ENCODE results near the gene B3GALNT2.
A peak's percentile ranks its signal among the peaks of the same experiment; 100 is the strongest.
"Not testable (repeated sequence)": the region's sequence is repeated elsewhere in the genome, so short reads cannot be mapped to it uniquely, and the experiment has no call there.

The B3GALNT2 gene

DNA sequence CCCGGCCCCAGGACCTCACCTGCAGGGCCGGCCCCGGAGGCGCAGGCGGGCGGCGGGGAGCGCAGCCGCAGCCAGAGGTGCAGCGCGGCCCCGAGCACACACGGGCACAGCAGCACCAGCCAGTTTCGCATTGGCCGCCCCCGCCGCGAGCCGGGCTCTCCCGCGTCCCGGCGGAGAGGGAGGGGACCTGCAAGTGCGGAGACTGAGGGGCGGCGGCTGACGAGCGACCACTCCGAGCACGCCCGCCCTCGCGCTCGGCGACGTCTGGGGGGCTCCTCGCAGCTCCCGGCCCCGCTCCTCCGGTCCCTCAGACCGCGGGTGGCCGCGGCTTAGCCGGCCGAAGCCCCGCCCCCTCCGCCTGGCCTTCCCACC, at the start of gene B3GALNT2:
TSS of gene B3GALNT2 (minus strand) at position 331 of the 372 bp plus-strand sequence. CDS start at position 131, 200 bp downstream.
- no peak for DNase-seq

DNA sequence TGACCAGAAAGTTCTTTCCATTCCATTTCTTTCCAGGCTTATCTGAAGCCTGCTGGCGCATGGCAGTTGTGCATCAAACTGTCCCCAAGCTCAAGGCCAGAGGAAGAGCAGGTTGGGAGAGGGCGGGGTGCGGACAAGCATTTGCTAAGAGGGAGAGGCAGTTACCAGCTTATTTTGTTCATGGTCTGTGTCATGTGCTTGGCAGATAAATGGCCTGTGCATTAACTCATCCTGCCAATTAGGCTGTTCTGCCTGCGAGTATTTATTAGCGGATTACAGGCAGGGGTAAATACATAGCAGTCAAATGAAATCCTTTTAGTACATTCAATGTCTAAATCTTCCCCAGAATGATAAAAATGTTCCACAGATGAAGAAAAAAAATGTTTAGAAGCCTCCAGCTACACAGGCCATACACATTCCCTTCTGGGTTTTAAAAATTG, 48.9 kb upstream of the B3GALNT2 start:
- no peak for DNase-seq

DNA sequence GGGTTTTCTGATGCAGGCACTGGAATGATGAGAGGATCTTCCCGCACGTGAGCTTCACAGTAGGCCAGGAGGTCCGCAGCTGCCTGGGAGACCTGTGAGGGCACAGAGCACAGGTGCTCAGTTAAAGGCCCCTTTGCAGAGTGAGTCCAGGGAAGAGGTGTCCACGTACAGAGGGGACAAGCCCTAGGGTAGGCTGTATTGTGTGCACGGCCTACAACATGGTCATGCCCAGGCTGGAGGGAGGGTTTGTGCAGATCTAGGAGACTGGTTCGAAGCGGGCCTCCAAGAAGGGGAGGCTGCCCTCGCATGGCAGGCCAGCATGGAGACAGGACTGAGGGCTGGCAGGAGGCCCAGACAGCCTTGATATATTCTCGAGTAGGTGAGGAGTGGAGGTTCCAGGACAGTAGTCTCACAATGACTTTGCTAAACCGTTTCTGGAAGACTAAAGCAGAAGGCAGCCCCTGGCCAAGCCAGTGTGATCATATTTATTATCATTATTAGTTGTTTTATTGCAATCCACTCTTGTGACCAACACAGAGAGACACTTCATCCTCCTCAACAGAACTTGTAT, 48.0 kb upstream of the B3GALNT2 start:
- DNase-seq = no peak

DNA sequence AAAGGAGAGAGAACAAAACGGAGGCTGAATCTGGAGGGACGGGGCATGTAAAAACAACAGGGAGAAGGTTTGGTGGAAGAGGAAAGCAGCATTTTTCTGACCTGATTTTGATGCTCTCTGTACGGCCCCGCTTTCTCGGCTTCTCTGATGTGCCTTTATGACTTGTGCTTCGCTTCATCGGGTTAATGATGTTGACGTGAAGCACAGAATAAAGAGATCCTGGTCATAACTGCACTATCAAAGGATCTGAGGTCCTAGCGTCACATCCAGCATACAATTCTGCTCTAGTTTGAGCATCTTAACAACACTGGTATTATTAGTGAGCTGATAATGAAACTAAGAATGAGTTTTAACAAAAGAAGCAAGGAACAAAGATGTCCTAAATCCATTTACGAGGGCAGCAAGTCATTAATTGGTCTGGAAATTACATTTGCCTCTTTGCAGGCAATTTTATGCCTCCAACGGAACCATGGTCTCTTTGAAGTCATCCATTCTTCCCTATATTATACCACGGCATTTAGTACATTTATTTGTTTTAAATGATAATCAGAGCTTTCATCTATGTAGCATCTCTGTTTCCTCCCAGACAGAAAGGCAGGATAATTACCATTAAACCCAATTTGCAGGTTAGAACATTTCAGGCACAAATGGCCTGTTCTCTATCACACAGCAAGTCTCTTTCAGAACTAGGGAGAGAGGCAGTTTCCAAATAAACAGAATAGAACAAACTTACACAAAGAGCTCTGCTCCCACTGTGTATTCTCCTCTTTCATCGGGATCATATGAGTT, 45.3 kb upstream of the B3GALNT2 start:
- no peak for DNase-seq

DNA sequence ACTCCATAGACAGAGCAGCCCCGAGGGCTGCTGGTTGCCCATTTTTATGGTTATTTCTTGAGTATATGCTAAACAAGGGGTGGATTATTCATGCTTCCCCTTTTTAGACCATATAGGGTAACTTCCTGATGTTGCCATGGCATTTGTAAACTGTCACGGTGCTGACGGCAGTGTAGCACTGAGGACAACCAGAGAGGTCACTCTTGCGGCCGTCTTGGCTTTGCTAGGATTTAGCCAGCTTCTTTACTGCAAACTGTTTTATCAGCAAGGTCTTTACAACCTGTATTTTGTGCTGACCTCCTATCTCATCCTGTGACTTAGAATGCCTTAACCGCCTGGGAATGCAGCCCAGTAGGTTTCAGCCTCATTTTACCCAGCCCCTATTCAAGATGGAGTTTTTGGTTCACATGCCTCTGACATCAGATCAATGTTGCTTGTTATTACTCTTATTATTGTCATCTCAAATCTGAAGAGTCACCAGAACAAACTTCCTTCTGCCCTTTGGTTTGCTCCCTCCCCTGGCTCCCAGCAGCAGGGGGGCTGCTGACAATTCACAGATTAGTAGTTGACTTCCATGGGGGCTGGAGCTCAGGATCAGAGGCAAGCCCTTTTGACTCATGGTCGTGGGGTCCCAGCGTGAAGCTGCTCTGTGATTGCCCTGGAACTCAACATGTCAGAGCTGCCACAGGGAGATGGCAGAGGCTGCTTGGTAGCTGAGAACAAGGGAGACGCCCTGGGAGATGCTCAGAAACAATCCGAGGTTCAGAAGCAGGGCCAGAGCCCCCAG, 42.3 kb upstream of the B3GALNT2 start:
- DNase-seq = not testable (repeated sequence)

DNA sequence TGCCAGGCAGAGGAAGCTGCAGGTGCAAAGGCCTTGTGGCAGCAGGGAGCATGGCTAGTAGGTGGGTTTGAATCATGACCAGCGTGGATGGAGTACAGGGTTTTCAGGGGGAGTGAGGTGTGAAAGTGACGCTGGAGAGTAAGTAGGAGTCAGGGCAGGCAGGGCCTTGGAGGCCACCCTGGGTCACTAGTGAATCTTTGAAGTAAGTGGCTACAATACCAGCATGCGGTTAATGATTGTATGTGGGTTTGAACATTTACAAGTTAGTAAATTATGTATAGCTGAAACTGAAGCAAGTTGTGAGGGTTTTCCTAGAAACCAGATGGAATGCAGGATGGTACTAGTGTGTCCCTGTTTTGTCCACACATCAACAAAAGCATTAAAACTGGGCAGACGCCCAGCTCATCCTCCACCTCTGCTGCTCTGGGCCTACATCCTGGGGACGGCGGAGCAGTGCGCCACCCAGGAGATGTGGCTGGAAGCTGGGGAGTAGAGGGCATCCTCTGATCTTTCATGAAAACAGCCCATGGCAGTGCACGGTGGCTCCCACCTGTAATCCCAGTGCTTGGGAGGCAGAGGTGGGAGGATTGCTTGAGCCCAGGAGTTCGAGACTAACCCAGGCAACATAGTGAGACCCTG, 41.2 kb upstream of the B3GALNT2 start:
- no peak for DNase-seq

DNA sequence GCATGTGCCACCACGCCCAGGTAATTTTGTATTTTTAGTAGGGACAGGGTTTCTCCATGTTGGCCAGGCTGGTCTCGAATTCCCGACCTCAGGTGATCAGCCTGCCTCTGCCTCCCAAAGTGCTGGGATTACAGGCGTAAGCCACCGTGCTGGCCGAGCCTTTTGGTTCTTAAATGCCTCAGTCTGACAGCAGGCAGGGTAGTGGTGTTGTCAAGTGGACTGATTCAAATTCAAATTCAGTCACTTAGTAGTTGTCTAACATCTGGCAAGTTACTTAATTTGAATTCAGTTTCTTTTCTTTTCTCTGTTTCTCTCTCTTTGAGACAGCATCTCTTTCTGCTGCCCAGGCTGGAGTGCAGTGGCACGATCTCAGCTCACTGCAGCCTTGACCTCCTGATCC, 38.6 kb upstream of the B3GALNT2 start:
- DNase-seq = not testable (repeated sequence)

DNA sequence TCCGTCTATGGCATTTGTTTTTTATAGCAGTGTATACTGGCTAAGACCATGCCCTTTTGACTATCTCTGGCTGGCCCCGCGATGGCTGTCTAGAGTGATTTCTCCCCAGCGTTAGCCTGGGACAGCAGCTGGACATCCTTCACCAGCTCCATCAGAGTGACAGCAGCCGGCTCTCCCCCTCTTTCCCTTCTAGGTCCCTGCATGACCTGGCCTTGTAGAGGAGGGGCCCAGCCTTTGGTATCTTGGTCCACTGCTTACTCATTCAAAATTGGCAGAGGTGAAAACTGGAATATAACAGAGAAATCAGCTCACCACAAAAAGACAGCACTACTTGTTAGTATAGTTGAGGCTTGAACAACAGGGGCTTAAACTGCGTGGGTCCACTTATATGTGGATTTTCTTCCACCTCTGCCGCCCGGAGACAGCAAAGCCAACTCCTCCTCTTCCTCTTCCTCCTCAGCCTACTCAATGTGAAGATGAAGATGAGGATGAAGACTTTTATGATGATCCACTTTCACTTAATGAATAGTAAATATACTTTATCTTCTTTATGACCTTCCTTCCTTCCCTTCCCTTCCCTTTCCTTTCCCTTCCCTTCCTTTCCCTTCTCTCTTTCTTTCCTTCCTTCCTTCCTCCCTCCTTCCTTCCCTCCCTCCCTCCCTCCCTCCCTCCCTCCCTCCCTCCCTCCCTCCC, 29.4 kb upstream of the B3GALNT2 start:
- no peak for DNase-seq

DNA sequence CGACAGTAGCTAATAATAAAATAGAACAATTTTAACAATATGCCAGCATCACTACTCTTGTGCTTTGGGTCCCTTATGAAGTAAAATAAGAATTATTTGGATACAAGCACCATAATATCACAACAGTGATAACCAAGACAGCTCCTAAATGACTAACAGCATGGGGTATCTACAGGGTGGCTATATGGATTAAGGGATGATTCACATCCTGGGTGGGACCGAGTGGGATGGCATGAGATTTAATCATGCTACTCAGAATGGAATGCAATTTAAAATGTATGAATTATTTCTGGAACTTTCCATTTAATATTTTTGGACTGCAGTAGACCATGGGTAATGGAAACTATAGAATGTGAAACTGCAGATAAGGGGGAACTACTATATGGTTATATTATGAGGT, 28.1 kb upstream of the B3GALNT2 start:
- no peak for DNase-seq

DNA sequence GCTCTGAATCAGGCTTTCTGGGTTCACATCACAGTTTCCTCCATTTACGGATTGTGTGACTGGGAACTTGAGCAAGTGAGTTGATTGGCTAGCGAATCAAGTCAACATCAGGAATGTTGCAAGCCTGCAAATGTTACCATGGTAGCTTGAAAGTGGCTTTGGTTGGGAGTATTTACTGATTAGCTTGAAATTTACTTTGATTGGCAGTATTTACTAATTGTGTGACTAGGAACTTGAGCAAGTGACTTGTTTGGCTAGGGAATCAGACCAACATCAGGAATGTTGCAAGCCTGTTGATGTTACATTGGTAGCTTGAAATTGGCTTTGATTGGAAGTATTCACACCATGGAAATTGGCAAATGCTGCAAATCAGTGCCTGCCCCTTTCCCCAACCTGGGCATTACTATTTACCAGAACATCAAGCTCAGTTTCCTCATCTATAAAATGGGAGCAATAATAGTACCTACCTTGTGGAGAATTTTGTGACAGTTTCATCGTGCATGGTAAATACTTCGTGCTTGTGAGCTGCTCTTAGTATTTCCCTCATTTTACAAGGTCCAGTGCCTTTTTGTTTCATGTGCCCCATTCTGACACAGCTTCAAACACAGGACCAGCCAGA, 23.1 kb upstream of the B3GALNT2 start:
- no peak for DNase-seq

DNA sequence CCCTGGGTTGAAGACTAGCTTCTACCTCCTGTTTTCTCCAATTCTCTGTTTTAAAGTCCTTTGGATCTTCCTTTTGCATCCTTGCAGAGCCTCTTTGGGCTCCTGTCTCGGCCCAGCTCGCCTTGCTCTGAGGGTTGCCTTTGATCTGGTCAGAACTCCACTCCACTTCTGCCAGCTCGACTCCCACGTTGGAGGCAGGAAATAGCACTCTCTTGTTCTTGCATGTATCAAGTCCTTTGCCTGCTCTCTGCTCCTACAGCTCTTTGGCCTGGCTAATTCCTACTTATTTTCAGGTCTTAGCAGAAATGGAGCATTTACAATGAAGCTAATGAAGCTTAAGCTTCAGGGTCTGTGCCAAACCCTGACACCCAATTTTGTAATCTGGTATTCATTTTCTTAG, 21.1 kb upstream of the B3GALNT2 start:
- DNase-seq = no peak

DNA sequence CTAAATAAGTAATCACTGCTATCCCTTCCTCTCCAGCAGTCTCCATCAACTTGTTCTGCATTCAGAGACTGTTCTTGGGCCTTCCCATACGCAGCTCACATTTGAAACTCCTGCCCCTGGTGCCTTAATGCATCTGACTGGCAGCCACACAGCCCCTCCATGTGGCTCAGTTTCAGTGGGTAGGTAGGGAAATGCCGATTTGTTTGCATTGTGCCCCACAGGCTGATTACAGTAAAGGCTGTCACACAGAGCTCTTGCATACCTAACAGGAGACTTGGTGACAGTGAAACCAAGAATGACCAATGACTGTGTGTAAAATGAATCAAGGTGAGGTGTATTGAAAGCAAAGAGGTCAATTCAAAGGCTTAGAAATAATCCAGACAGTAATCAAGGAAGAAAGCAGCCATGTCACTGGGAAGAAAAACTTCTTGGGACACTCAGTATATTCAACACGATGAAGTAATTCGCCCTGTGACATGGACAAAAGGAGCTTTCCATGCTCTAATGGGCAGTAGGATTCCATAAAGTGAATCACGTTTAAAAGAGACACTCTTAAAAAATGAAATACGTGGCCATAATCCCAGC, 12.7 kb upstream of the B3GALNT2 start:
- DNase-seq = no peak

DNA sequence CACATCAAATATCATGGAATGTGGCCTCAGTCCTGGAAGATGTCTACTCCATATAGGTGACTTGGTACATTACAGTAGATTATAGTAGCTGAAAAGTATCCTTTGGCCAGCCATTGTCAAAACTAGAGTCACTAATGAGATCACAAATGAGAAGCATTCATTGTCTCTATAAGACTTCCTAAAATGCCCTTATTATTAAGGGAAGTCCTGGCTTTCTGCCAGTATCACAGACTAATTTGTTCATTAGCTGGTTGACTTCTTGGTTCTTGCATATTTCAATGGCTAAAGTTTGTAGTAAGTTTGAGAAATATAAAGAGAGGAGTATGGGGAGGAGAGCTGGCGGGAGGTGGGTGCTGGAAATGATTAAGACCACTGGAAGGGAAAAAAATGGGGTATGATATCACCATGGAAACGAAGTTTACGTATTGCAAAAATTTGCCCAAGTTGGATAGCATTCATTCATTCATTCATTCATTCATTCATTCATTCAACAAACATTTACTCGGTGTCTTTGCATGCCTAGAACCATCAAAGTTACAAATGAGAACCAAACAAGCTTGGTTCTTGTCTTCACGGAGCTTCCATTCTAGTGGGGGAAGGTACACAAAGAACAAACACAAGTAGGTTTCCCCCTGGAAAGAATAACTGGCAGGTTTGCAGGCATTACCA, 11.7 kb upstream of the B3GALNT2 start:
- DNase-seq = no peak

DNA sequence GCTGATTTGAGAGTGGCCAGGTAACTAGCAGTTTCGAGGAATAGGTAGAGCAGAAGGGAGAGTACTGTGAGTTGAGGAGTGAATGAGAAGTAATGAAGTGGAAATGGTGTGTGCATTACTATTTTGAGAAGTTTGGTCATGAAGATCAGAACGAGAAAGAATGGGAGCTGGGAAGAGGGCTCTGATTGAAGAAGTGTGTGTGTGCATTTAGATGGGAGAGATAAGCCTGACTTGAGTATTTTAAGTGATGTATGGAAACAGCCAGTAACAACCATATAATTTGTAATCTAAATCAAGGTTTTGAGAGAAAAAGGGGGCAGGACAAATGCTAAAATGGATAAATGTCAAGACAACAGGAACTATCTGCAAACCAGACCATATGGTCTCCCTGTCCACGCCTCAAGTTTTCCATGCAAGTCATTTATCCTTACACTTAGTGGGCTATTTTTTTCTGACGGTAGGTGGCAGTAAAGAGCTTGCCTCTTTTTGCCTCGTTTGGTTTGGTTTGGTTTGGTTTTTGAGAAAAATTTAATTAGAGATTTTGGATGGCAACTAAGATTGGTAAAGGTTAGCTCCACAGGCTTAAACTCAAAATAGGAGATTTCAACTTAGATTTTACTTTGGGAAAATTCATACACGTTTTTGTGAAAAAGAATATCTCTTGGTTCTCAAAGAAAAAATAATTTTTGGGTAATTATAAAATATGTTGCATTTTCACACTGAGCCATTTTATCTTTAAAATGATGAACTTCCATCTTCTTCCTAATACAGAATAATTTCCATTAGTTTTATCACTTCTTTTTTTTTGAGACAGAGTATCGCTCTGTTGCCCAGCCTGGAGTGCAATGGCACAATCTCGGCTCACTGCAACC, 9.5 kb upstream of the B3GALNT2 start:
- no peak for DNase-seq

DNA sequence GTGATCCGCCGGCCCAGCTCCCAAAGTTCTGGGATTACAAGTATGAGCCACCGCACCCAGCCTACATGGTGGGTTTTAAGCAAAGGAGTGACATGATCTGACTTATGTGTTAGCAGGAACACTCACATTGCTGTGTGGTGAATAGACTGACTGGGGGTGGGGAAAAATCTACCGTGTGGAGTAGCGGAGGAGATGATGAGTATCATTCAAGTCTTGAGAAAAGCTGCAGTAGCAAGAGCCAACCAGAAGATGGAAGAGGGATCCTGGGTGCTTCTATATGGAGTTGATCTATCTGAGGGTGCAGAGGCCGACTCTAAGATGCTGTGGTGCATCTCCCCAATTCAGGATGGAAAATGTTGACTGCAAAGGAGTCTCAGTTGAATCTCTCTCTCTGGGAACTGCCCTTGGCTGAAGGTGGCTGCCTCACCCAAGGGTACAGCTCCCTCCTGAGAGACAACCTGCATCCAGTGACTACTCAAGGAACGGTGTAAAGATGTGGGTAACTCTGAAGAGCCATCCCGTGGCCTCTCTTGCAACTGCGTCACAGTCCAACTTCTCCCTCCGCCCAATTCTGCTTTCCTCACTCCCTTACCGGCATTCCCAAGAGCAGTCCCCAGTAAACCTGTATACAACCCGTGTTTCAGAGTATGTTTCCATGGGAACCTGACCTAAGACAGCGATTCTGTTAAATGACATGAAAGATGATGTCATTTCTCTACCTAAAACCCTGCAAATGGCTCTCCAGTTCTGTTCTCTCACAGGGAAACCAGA, 7.4 kb upstream of the B3GALNT2 start:
- no peak for DNase-seq

DNA sequence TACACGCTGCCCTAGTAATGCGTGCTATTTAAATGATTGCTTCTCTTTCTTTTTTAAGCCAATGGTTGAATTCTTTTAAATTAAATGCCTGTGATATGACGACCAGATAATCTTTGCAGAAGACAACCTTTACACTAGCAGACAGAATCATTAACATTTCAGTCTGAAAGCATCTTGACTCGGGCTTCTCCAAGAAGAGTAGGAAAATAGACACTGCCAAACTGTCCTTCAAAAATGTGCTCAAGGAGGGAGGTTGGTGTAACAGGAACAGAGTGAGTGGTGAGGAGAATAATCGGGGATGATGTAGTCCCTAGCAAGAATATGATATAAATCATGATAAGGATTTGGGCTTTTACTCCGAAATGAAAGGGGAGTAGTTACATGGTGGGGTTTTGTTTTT, 6.6 kb upstream of the B3GALNT2 start:
- DNase-seq = no peak

DNA sequence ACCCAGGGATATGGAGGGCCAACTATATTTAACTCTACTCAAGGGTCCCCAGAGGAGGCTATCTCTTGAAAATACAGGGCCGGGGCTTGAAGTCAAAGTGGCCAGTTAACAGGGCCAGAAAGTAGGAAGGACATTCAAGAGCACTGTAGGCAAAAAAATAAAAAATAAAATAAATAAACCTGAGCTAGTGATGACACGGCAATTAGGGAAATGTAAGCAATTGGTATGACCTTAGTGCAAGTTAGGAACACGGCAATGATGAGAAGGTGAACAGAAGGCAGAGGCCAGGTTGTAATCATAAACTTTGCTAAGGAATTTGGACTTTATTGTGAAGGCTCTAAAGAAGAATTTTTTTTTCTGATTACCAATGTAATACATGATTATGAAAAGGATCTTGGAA, 3.4 kb upstream of the B3GALNT2 start:
- DNase-seq = no peak

DNA sequence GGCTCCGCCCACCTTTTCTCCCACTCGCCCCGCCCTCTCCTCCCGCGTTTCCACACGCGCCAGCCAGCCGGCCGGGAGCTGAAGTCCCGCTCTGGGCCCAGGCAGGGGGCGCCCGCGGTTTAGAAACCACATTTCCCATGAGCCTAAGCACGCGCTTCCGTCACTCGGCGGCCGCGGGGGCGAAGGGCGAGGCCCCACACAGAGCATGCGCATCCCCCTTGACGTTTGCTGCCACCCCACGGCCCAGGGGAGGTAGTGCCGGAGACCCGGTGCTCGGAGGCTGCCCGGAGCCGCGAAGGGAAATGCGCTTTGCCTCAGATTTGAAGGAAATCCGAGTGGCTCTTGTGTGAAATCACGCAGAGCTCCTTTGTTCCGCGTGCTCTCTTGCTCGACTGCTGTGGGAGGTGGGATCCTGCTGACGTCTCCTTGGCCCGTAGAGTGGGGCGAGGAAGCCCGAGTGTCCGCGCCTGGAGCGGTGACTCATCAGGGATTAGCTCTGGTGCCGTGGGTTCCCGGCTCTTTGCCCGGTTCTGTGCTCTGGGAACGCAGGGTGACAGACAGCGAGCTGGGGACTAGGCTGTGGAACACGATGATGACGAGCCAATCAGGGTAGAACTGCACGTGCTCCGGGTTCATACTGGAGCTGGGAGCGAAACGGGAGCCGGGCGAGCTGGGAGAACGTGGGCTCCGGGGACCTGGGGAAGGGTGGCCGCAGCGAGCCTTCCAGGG, 406 bp upstream of the B3GALNT2 start:
- DNase-seq = peak; percentile 76
